Measurements from ENCODE around the gene PNPLA3. TPM values are rescaled to one million over a fixed set of nuclear protein-coding genes. Genes with fewer than 3 reads are reported as not detected.

The PNPLA3 gene
- total and polyA plus RNA-seq, 9 of the 15 experiments (the other 6 are each of a cell fraction or from before 2014, with no cell fraction given): 0.20 to 0.48 (median 0.38) TPM; not detected in 6

GRCh38 chr22:43996981-43997265, 73.3 kb downstream of the PNPLA3 start:
- no peak overlapping the region for H3K4me2 ChIP-seq (ENCODE audit: insufficient read depth, low read length)
- no peak for FAIRE-seq

More at GRCh38 chr22:43996981-43997265, 73.3 kb downstream of the PNPLA3 start:
- peaks cover 10% of the 10 kb centered on the region; the same call in 1 of the 2 replicates for H4K20me1 ChIP-seq (replicated peaks; ENCODE audit: control insufficient read depth, insufficient read depth, low read length)
- no peak overlapping the region for H2AFZ ChIP-seq (ENCODE audit: low read depth, low read length)
- in situ Hi-C loops (cut with MboI) (loop anchor here (5.0 kb wide), 1 partner anchor 80 kb away; no protein-coding TSS in a partner anchor), intact Hi-C loops (cut with micrococcal nuclease) (loop anchor here (10.0 kb wide), 1 partner anchor 628 kb away; no protein-coding TSS in a partner anchor)
- no peaks in the 10 kb centered on the region for H3K9me1 ChIP-seq (ENCODE audit: control insufficient read depth, insufficient read depth, low read length)
- no peaks in the 10 kb centered on the region for H3K79me2 ChIP-seq (ENCODE audit: control insufficient read depth, insufficient read depth, low read length)
- H3K4me1 ChIP-seq (replicated peaks in 1 of 2; ENCODE audit: control insufficient read depth in 2 of 2, insufficient read depth in 2 of 2, low read length in 2 of 2): peaks cover 0 to 7% of the 10 kb centered on the region in 2 experiments; a peak in 1 of 5 replicates
- H3K9me3 ChIP-seq (replicated peaks; ENCODE audit: control insufficient read depth, insufficient read depth, low read depth, low read length): no peaks in the 10 kb centered on the region
- ChIA-PET POLR2A (no interaction called here), CTCF (ENCODE audit: low intra/inter-chr PET ratio) (no interaction called here)
- BruUV-seq (replicated peaks): no TSS peak
- no peak overlapping the region for H3K9ac ChIP-seq (ENCODE audit: insufficient read depth in 1 of 2, low read depth in 2 of 2, low read length in 2 of 2)
- H3K27me3 ChIP-seq (ENCODE audit: control insufficient read depth in 2 of 2, insufficient read depth in 2 of 2, low read length in 2 of 2): no peaks in the 10 kb centered on the region
- WGBS (ENCODE audit: insufficient coverage, low coverage, missing lambda C conversion rate): 95% methylated on average over 6 of the region's 8 CpGs
- DNase-seq (ENCODE audit: extremely low read depth in 1 of 4, low spot score in 3 of 4) (no peak), ATAC-seq (no peak)
- no peak overlapping the region for H3K27ac ChIP-seq (ENCODE audit: extremely low read depth, low read depth, low read length)
- TF ChIP-seq FIP1L1 (IDR thresholded peaks at IDR 0.05; ENCODE audit: low read depth, low read length, poor library complexity, severe bottlenecking): no peak
- no peak for TF ChIP-seq MAFF (IDR thresholded peaks at IDR 0.05; ENCODE audit: low read length)
- TF ChIP-seq MAFK (IDR thresholded peaks at IDR 0.05; ENCODE audit: low read length): no peak
- no peak for TF ChIP-seq SMARCB1 (IDR thresholded peaks at IDR 0.05; ENCODE audit: insufficient read length, low read depth)
- TF ChIP-seq SREBF2 (CRISPR knock-in tag; IDR thresholded peaks at IDR 0.05): no peak
- TF ChIP-seq SNIP1 (IDR thresholded peaks at IDR 0.05; ENCODE audit: low read depth): no peak
- no peak for TF ChIP-seq POLR2A (conservative IDR thresholded peaks at IDR 0.05)
- no peak for TF ChIP-seq ELF4 (CRISPR knock-in tag; IDR thresholded peaks at IDR 0.05)
- no peak for TF ChIP-seq HBP1 (CRISPR knock-in tag; IDR thresholded peaks at IDR 0.05)
- no peak overlapping the region for H3K4me3 ChIP-seq
- peaks cover 54% of the 10 kb centered on the region; the same call in 2 of the 3 replicates for H3K36me3 ChIP-seq (ENCODE audit: control insufficient read depth, insufficient read depth, low read length)

Other genes with a start within 250 kb of the PNPLA3 start
- gene EFCAB6, start 111.5 kb upstream of the PNPLA3 start, total RNA-seq (2014; rRNA removed): not detected in 2 replicates
- not detected in 2 replicates for gene EFCAB6, start 111.5 kb upstream of the PNPLA3 start, total RNA-seq (2014; rRNA removed; fragmentation: Illumina TruSeq; extraction: Trizol)
- gene EFCAB6, start 111.5 kb upstream of the PNPLA3 start, total RNA-seq (2015; rRNA removed; fragmentation: Illumina TruSeq; extraction: Trizol): not detected in 2 replicates
- not detected in 2 replicates for gene EFCAB6, start 111.5 kb upstream of the PNPLA3 start, total RNA-seq (2021)
- 0.06 TPM in 1 of 2 replicates, not detected in the other for gene EFCAB6, start 111.5 kb upstream of the PNPLA3 start, polyA plus RNA-seq (2011; rRNA removed)
- not detected in 2 replicates for gene EFCAB6, start 111.5 kb upstream of the PNPLA3 start, polyA plus RNA-seq (2014; fragmentation: Illumina TruSeq; extraction: Trizol)
- not detected for gene EFCAB6, start 111.5 kb upstream of the PNPLA3 start, polyA plus RNA-seq (2014; fragmentation: Nextera tagmentation; extraction: Ambion mirVana)
- not detected in 2 replicates for gene EFCAB6, start 111.5 kb upstream of the PNPLA3 start, polyA plus RNA-seq (2014; rRNA removed)
- 0.08 TPM in 1 of 2 replicates, not detected in the other for gene SULT4A1, start 61.3 kb upstream of the PNPLA3 start, total RNA-seq (2014; rRNA removed)
- gene SULT4A1, start 61.3 kb upstream of the PNPLA3 start, total RNA-seq (2014; rRNA removed; fragmentation: Illumina TruSeq; extraction: Trizol): 0.07 and 0.10 TPM in 2 replicates
- 0.08 TPM in 1 of 2 replicates, not detected in the other for gene SULT4A1, start 61.3 kb upstream of the PNPLA3 start, total RNA-seq (2015; rRNA removed; fragmentation: Illumina TruSeq; extraction: Trizol)
- gene SULT4A1, start 61.3 kb upstream of the PNPLA3 start, total RNA-seq (2021): 0.11 and 0.20 TPM in 2 replicates
- gene SULT4A1, start 61.3 kb upstream of the PNPLA3 start, polyA plus RNA-seq (2011; rRNA removed): 0.09 and 0.14 TPM in 2 replicates
- 0.06 and 0.10 TPM in 2 replicates for gene SULT4A1, start 61.3 kb upstream of the PNPLA3 start, polyA plus RNA-seq (2014; fragmentation: Illumina TruSeq; extraction: Trizol)
- gene SULT4A1, start 61.3 kb upstream of the PNPLA3 start, polyA plus RNA-seq (2014; fragmentation: Nextera tagmentation; extraction: Ambion mirVana): under 1 TPM in 1 of 2 experiments, not detected in 1; 0.03 TPM
- gene SULT4A1, start 61.3 kb upstream of the PNPLA3 start, polyA plus RNA-seq (2014; rRNA removed): 0.07 and 0.11 TPM in 2 replicates
- gene PNPLA5, start 31.8 kb upstream of the PNPLA3 start, total RNA-seq (2014; rRNA removed): not detected in 2 replicates
- not detected in 2 replicates for gene PNPLA5, start 31.8 kb upstream of the PNPLA3 start, total RNA-seq (2014; rRNA removed; fragmentation: Illumina TruSeq; extraction: Trizol)
- not detected in 2 replicates for gene PNPLA5, start 31.8 kb upstream of the PNPLA3 start, total RNA-seq (2015; rRNA removed; fragmentation: Illumina TruSeq; extraction: Trizol)
- not detected in 2 replicates for gene PNPLA5, start 31.8 kb upstream of the PNPLA3 start, total RNA-seq (2021)
- not detected in 2 replicates for gene PNPLA5, start 31.8 kb upstream of the PNPLA3 start, polyA plus RNA-seq (2011; rRNA removed)
- gene PNPLA5, start 31.8 kb upstream of the PNPLA3 start, polyA plus RNA-seq (2014; fragmentation: Illumina TruSeq; extraction: Trizol): not detected in 2 replicates
- not detected for gene PNPLA5, start 31.8 kb upstream of the PNPLA3 start, polyA plus RNA-seq (2014; fragmentation: Nextera tagmentation; extraction: Ambion mirVana)
- gene PNPLA5, start 31.8 kb upstream of the PNPLA3 start, polyA plus RNA-seq (2014; rRNA removed): not detected in 2 replicates
- 30.6 and 37.6 TPM in 2 replicates for gene SAMM50, start 31.6 kb downstream of the PNPLA3 start, total RNA-seq (2014; rRNA removed)
- 35.1 and 35.7 TPM in 2 replicates for gene SAMM50, start 31.6 kb downstream of the PNPLA3 start, total RNA-seq (2014; rRNA removed; fragmentation: Illumina TruSeq; extraction: Trizol)
- 34.8 and 38.3 TPM in 2 replicates for gene SAMM50, start 31.6 kb downstream of the PNPLA3 start, total RNA-seq (2015; rRNA removed; fragmentation: Illumina TruSeq; extraction: Trizol)
- 46.3 and 46.5 TPM in 2 replicates for gene SAMM50, start 31.6 kb downstream of the PNPLA3 start, total RNA-seq (2021)
- 35.0 and 38.1 TPM in 2 replicates for gene SAMM50, start 31.6 kb downstream of the PNPLA3 start, polyA plus RNA-seq (2011; rRNA removed)
- gene SAMM50, start 31.6 kb downstream of the PNPLA3 start, polyA plus RNA-seq (2014; fragmentation: Illumina TruSeq; extraction: Trizol): 47.5 and 49.3 TPM in 2 replicates
- gene SAMM50, start 31.6 kb downstream of the PNPLA3 start, polyA plus RNA-seq (2014; fragmentation: Nextera tagmentation; extraction: Ambion mirVana): 10 to 100 TPM; 14.6 to 27.2 TPM
- gene SAMM50, start 31.6 kb downstream of the PNPLA3 start, polyA plus RNA-seq (2014; rRNA removed): 42.4 and 42.9 TPM in 2 replicates
- gene PARVB, start 100.5 kb downstream of the PNPLA3 start, total RNA-seq (2014; rRNA removed): 57.9 and 58.8 TPM in 2 replicates
- gene PARVB, start 100.5 kb downstream of the PNPLA3 start, total RNA-seq (2014; rRNA removed; fragmentation: Illumina TruSeq; extraction: Trizol): 18.6 and 20.9 TPM in 2 replicates
- gene PARVB, start 100.5 kb downstream of the PNPLA3 start, total RNA-seq (2015; rRNA removed; fragmentation: Illumina TruSeq; extraction: Trizol): 19.3 and 23.0 TPM in 2 replicates
- gene PARVB, start 100.5 kb downstream of the PNPLA3 start, total RNA-seq (2021): 39.0 and 42.6 TPM in 2 replicates
- 59.2 and 62.5 TPM in 2 replicates for gene PARVB, start 100.5 kb downstream of the PNPLA3 start, polyA plus RNA-seq (2011; rRNA removed)
- 29.2 and 35.0 TPM in 2 replicates for gene PARVB, start 100.5 kb downstream of the PNPLA3 start, polyA plus RNA-seq (2014; fragmentation: Illumina TruSeq; extraction: Trizol)
- gene PARVB, start 100.5 kb downstream of the PNPLA3 start, polyA plus RNA-seq (2014; fragmentation: Nextera tagmentation; extraction: Ambion mirVana): 1 to 10 TPM; 1.1 to 1.6 TPM
- gene PARVB, start 100.5 kb downstream of the PNPLA3 start, polyA plus RNA-seq (2014; rRNA removed): 52.9 and 64.8 TPM in 2 replicates

Data from K562 (cell line).